Ovary (tissue), 10 donors: Measurements from ENCODE around the gene C9orf40. TPM values are rescaled to one million over a fixed set of nuclear protein-coding genes. Genes with fewer than 3 reads are reported as not detected.

Experiments
- DNase-seq, 5 donors: peaks; one replicate each; pipeline ENCODE4 v3.0.0-alpha.2; 2019 to 2020
- H3K27ac ChIP-seq, 2 donors: fragments of 200-600 bp; one replicate each; pipeline versions ENCODE4 v1.5.1 to v1.8.0; 2019 to 2022
- H3K27me3 ChIP-seq: fragments of 200-600 bp; one replicate; pipeline ENCODE4 v1.8.0; 2022
- H3K36me3 ChIP-seq: fragments of 200-600 bp; sonication (generic); one replicate; pipeline ENCODE4 v1.5.1; 2019
- H3K4me1 ChIP-seq: one replicate; pipeline ENCODE4 v1.8.1; 2013; ENCODE audit warnings: mild to moderate bottlenecking, moderate library complexity; ENCODE audit not compliant: insufficient read depth
- H3K4me3 ChIP-seq: fragments of 200-600 bp; sonication (generic); one replicate; pipeline ENCODE4 v1.5.1; 2017
- H3K9me3 ChIP-seq, 2 donors: fragments of 200-600 bp in 1 of 2; sonication (generic) in 1 of 2; one replicate each; pipeline versions ENCODE4 v1.5.1 to v1.8.1; 2013 to 2019; ENCODE audit warnings: mild to moderate bottlenecking in 1 of 2, moderate library complexity in 1 of 2
- CTCF ChIP-seq, 3 donors: fragments of 450-650 bp in 2 of 3; fragments of 200-600 bp in 1 of 3; IDR thresholded peaks; one replicate each; pipeline versions ENCODE4 v1.5.1 to v1.8.0; 2016 to 2022; ENCODE audit warnings: antibody characterized with exemption in 3 of 3, mild to moderate bottlenecking in 1 of 3
- EP300 ChIP-seq: sonication (generic); formaldehyde crosslinking; IDR thresholded peaks from one replicate; pipeline ENCODE4 v1.6.1; 2017; ENCODE audit warnings: antibody characterized with exemption
- POLR2A ChIP-seq: fragments of 450-650 bp; IDR thresholded peaks from one replicate; pipeline ENCODE4 v1.6.1; 2017; ENCODE audit warnings: antibody characterized with exemption, mild to moderate bottlenecking, moderate library complexity
- WGBS, 3 donors: extraction: QIAGEN DNeasy Blood & Tissue Kit in 1 of 3; methylation state at CpG; one replicate each; pipeline versions ENCODE4 v1.1.5 to v1.1.7; 2013 to 2017; 5-methylcytosine and 5-hydroxymethylcytosine counted together
- intact Hi-C, 4 donors: fragments of 100-400 bp; cut with DNase I; formaldehyde crosslinking; loops; one replicate each; pipeline versions ENCODE4 v1.11.0 to v1.15.1; 2022 to 2023
- long read RNA-seq, 3 donors: library from polyadenylated mRNA in 2 of 3; unstranded in 2 of 3; transcript quantifications; one replicate each; pipeline ENCODE4 v2.0.0 and lab custom pipeline, GENCODE V29; 2021 to 2026
- polyA plus RNA-seq, 2 donors: library from polyadenylated mRNA; stranded (reverse); fragments of 200-250 nt in 1 of 2; fragments of 350-450 nt in 1 of 2; fragmentation: Illumina TruSeq in 1 of 2; extraction: RNeasy Lipid Tissue Mini Kit (QIAGEN cat#74804) in 1 of 2; gene quantifications; one replicate each; pipeline ENCODE4 v1.2.3, GENCODE V29; 2013 to 2014
- total RNA-seq, 7 donors: library from RNA; depleted of rRNA in 2 of 7; stranded (reverse); fragments of >200 nt in 2 of 7; fragmentation: NEBNext Ultra II Directional in 3 of 7; extraction: Animal tissue kit (Norgen Biotek cat#: 25700) in 3 of 7; gene quantifications; one replicate each; pipeline versions ENCODE4 v1.1.0 to v1.2.4, GENCODE V29; 2016 to 2023
- donor health status: DM: no; HTN: no; CAD: no; lungs with moderate emphysema.
- donor health status: DM: no; HTN: no; CAD: no.
- donor health status: Bipolar disorder and iron deficiency.
- donor health status: DM: yes; HTN: yes; CAD: no.
- donor health status: DM: no; HTN: no; CAD: no.
- donor health status: DM: yes; HTN: yes; CAD: no.

The C9orf40 gene
- total RNA-seq (1 to 10 TPM; 2.9 to 4.9 (median 3.9) TPM), polyA plus RNA-seq (1 to 10 TPM; 2.1 to 5.0 TPM)
- long read RNA-seq, donor 1, partial matches to known transcripts = 1 of 2 reads
- long read RNA-seq, donor 1, other reads (novel, unspliced or antisense) = 0 of 2 reads
- long read RNA-seq, donor 2, transcript C9orf40-201 (2 exons, 2,327 nt) = major isoform, 20 of 20 reads
- long read RNA-seq, donor 2, partial matches to known transcripts = 0 of 20 reads
- long read RNA-seq, donor 2, other reads (novel, unspliced or antisense) = 0 of 20 reads
- long read RNA-seq, donor 3, transcript C9orf40-201 (2 exons, 2,327 nt) = major isoform, 8 of 8 reads
- long read RNA-seq, donor 3, partial matches to known transcripts = 0 of 8 reads
- long read RNA-seq, donor 3, other reads (novel, unspliced or antisense) = 0 of 8 reads

GRCh38 chr9:74952201-74953151 is at the start of gene C9orf40:
Gene C9orf40, minus strand, starts transcription at chr9:74952912. Its CDS starts 301 bp downstream, at chr9:74952611.
- TF ChIP-seq CTCF (IDR thresholded peaks at IDR 0.05) (peak; percentile 82 to 88 (median 84)), POLR2A (peak; percentile 34), EP300 (no peak)
- intact Hi-C loops = loop anchor here in 1 of 4 donors (10.0 kb wide), 2 partner anchors 72 to 132 kb away; partner anchors contain the start of genes CARNMT1, NMRK1 and OSTF1

GRCh38 chr9:75001719-75002421 is 49.2 kb upstream of the C9orf40 start:
- no peaks in the 10 kb centered on the region for H3K9me3 ChIP-seq
- no peaks in the 10 kb centered on the region for H3K36me3 ChIP-seq
- 44 to 49% (median 49%) methylated on average over 4 of the region's 4 CpGs for WGBS, 3 donors
- peaks cover 1% of the 10 kb centered on the region for H3K4me1 ChIP-seq
- TF ChIP-seq EP300 = no peak
- peak; percentile 55 to 75 (median 69) for TF ChIP-seq CTCF (IDR thresholded peaks at IDR 0.05)
- no peak for DNase-seq
- no peak overlapping the region for H3K27ac ChIP-seq
- no peak overlapping the region for H3K4me3 ChIP-seq
- no peaks in the 10 kb centered on the region for H3K27me3 ChIP-seq
- intact Hi-C loops = loop anchor here in 3 of 4 donors (2.0 to 10.0 kb wide), 3 partner anchors 227 to 230 kb away; no protein-coding TSS in a partner anchor

More at GRCh38 chr9:74952201-74953151, at the start of gene C9orf40:
- DNase-seq = peak; percentile 86 to 92 (median 90)
- WGBS, 3 donors = 0 to 1% (median 0%) methylated on average over 82 to 125 of the region's 125 CpGs
- no peaks in the 10 kb centered on the region for H3K36me3 ChIP-seq
- H3K9me3 ChIP-seq = no peaks in the 10 kb centered on the region
- peaks cover 1% of the 10 kb centered on the region for H3K4me1 ChIP-seq
- no peaks in the 10 kb centered on the region for H3K27me3 ChIP-seq
- H3K4me3 ChIP-seq = peak within 1 kb of the TSS; percentile 81
- peak within 1 kb of the TSS; percentile 74 to 93 for H3K27ac ChIP-seq

GRCh38 chr9:75000835-75001234 is 48.1 kb upstream of the C9orf40 start:
- no peaks in the 10 kb centered on the region for H3K27me3 ChIP-seq
- no peaks in the 10 kb centered on the region for H3K9me3 ChIP-seq
- H3K4me3 ChIP-seq = no peak overlapping the region
- no peak overlapping the region for H3K27ac ChIP-seq
- no peak for TF ChIP-seq EP300
- TF ChIP-seq POLR2A = no peak
- TF ChIP-seq CTCF (IDR thresholded peaks at IDR 0.05) = no peak
- DNase-seq = no peak
- WGBS, 3 donors = 77 to 94% (median 93%) methylated on average over 2 of the region's 2 CpGs
- H3K36me3 ChIP-seq = no peaks in the 10 kb centered on the region
- H3K4me1 ChIP-seq = peaks cover 1% of the 10 kb centered on the region
- intact Hi-C loops = loop anchor here in 2 of 4 donors (5.0 to 10.0 kb wide), 2 partner anchors 226 to 229 kb away; no protein-coding TSS in a partner anchor

GRCh38 chr9:74985041-74985440 is 32.3 kb upstream of the C9orf40 start:
- intact Hi-C loops = no loop called here
- Histone ChIP-seq H3K36me3 (no peaks in the 10 kb centered on the region), H3K4me1 (no peaks in the 10 kb centered on the region), H3K27me3 (no peaks in the 10 kb centered on the region), H3K27ac (no peak overlapping the region), H3K4me3 (no peak overlapping the region), H3K9me3 (no peaks in the 10 kb centered on the region)
- DNase-seq = no peak
- TF ChIP-seq CTCF (IDR thresholded peaks at IDR 0.05) (no peak), EP300 (no peak), POLR2A (no peak)
